Astrocyte (in vitro differentiated cells and primary cell): ENCODE results near the gene HOMEZ. TPM values are rescaled to one million over a fixed set of nuclear protein-coding genes. Genes with fewer than 3 reads are reported as not detected.

Experiments
- DNase-seq: peaks from one replicate; pipeline ENCODE4 v3.0.0-alpha.2; 2010; ENCODE audit warnings: low read depth
- FAIRE-seq: peaks from 2 replicates; lab custom pipeline; 2011; peaks lifted over from hg19 to GRCh38; lab: Jason Lieb, UNC
- H2AFZ ChIP-seq: 2 replicates; pipeline ENCODE4 v1.6.0; 2012; ENCODE audit warnings: low read depth, low read length, inconsistent platforms
- H3K27ac ChIP-seq: 2 replicates; pipeline ENCODE4 v1.5.1; 2011; ENCODE audit warnings: low read depth, low read length, inconsistent platforms
- H3K27me3 ChIP-seq: 2 replicates; pipeline ENCODE4 v1.6.0; 2011; ENCODE audit warnings: low read length, inconsistent platforms; ENCODE audit not compliant: insufficient read depth
- H3K36me3 ChIP-seq: 2 replicates; pipeline ENCODE4 v1.5.1; 2011; ENCODE audit warnings: low read length, inconsistent platforms; ENCODE audit not compliant: insufficient read depth
- H3K4me1 ChIP-seq: 2 replicates; pipeline ENCODE4 v1.5.1; 2011; ENCODE audit warnings: low read length, inconsistent platforms; ENCODE audit not compliant: insufficient read depth
- H3K4me2 ChIP-seq: 2 replicates; pipeline ENCODE4 v1.6.0; 2012; ENCODE audit warnings: low read length, inconsistent platforms
- H3K4me3 ChIP-seq: 2 replicates; pipeline ENCODE4 v1.5.1; 2011; ENCODE audit warnings: low read depth, mild to moderate bottlenecking, low read length, inconsistent platforms; ENCODE audit not compliant: insufficient read depth
- H3K79me2 ChIP-seq: 2 replicates; pipeline ENCODE4 v1.6.0; 2012; ENCODE audit warnings: mild to moderate bottlenecking, low read length, inconsistent platforms; ENCODE audit not compliant: insufficient read depth
- H3K9ac ChIP-seq: 2 replicates; pipeline ENCODE4 v1.6.0; 2012; ENCODE audit warnings: mild to moderate bottlenecking, low read length, inconsistent platforms
- H3K9me3 ChIP-seq: 2 replicates; pipeline ENCODE4 v1.5.1; 2012; ENCODE audit warnings: low read depth, mild to moderate bottlenecking, low read length, inconsistent platforms; ENCODE audit not compliant: insufficient read depth
- H4K20me1 ChIP-seq: 2 replicates; pipeline ENCODE4 v1.6.0; 2012; ENCODE audit warnings: low read length, inconsistent platforms; ENCODE audit not compliant: insufficient read depth
- H3K27ac Mint-ChIP-seq: one replicate; pipeline ENCODE4 v1.8.0; 2021; ENCODE audit warnings: mild to moderate bottlenecking, mixed read lengths; ENCODE audit not compliant: unreplicated experiment
- H3K27me3 Mint-ChIP-seq: one replicate; pipeline ENCODE4 v1.8.0; 2021; ENCODE audit warnings: low read depth, mixed read lengths; ENCODE audit not compliant: unreplicated experiment
- H3K36me3 Mint-ChIP-seq: one replicate; pipeline ENCODE4 v1.8.0; 2021; ENCODE audit warnings: low read depth, mixed read lengths; ENCODE audit not compliant: unreplicated experiment
- H3K4me1 Mint-ChIP-seq: one replicate; pipeline ENCODE4 v1.8.0; 2021; ENCODE audit warnings: low read depth, mixed read lengths; ENCODE audit not compliant: unreplicated experiment
- H3K4me3 Mint-ChIP-seq: one replicate; pipeline ENCODE4 v1.8.0; 2021; ENCODE audit warnings: mild to moderate bottlenecking, moderate library complexity, mixed read lengths; ENCODE audit not compliant: unreplicated experiment
- H3K9me3 Mint-ChIP-seq: one replicate; pipeline ENCODE4 v1.8.0; 2021; ENCODE audit warnings: mild to moderate bottlenecking, mixed read lengths; ENCODE audit not compliant: unreplicated experiment
- EZH2 ChIP-seq: IDR thresholded peaks from 2 replicates; pipeline ENCODE4 v1.6.1; 2012; ENCODE audit warnings: mild to moderate bottlenecking, low read length, inconsistent platforms; ENCODE audit not compliant: insufficient read depth
- total RNA-seq: library from RNA; stranded (reverse); gene quantifications from 2 replicates; pipeline ENCODE4 v1.2.1, GENCODE V29; 2021
- TF ChIP-seq, protein P1 (sequence below): IDR thresholded peaks from 2 replicates; pipeline ENCODE4 v1.5.1; 2011; ENCODE audit warnings: low read depth, mild to moderate bottlenecking, inconsistent platforms, low read length, moderate library complexity; ENCODE audit not compliant: insufficient read depth

Gene HOMEZ
- total RNA-seq, 1 donor from 2014 or later: 16.6 TPM

DNA sequence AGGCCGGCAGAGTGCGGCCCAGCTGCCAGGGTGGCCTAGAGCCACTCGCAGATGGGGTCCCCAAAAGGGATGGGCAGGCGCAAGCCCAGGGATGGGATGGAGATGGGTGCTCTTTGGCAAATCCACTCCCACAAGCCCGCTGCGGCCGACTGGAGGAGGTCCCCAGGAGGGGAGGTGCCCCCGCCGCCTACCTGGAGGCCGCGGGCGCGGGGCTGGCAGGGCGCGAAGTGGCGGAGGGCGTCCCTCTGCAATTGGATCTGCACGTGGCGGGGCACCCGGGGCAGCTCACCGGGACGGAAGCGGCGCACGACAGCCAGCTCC, 16.0 kb upstream of the HOMEZ start:
- Mint-ChIP-seq H3K27ac (no peak overlapping the region), H3K36me3 (peaks cover 3% of the 10 kb centered on the region), H3K27me3 (no peaks in the 10 kb centered on the region), H3K4me1 (peaks cover 21% of the 10 kb centered on the region), H3K4me3 (peak overlapping the region; percentile 82), H3K9me3 (no peaks in the 10 kb centered on the region)
- TF ChIP-seq EZH2: no peak
- TF ChIP-seq, protein P1, sequence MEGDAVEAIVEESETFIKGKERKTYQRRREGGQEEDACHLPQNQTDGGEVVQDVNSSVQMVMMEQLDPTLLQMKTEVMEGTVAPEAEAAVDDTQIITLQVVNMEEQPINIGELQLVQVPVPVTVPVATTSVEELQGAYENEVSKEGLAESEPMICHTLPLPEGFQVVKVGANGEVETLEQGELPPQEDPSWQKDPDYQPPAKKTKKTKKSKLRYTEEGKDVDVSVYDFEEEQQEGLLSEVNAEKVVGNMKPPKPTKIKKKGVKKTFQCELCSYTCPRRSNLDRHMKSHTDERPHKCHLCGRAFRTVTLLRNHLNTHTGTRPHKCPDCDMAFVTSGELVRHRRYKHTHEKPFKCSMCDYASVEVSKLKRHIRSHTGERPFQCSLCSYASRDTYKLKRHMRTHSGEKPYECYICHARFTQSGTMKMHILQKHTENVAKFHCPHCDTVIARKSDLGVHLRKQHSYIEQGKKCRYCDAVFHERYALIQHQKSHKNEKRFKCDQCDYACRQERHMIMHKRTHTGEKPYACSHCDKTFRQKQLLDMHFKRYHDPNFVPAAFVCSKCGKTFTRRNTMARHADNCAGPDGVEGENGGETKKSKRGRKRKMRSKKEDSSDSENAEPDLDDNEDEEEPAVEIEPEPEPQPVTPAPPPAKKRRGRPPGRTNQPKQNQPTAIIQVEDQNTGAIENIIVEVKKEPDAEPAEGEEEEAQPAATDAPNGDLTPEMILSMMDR: no peak
- H3K4me2 ChIP-seq: peak overlapping the region; percentile 96
- H3K27me3 ChIP-seq: no peaks in the 10 kb centered on the region
- no peaks in the 10 kb centered on the region for H4K20me1 ChIP-seq
- H3K4me1 ChIP-seq: peaks cover 15% of the 10 kb centered on the region
- FAIRE-seq (no peak), DNase-seq (no peak)
- H3K36me3 ChIP-seq: no peaks in the 10 kb centered on the region
- peaks cover 12% of the 10 kb centered on the region for H3K79me2 ChIP-seq
- H3K27ac ChIP-seq: peak overlapping the region; percentile 72
- H2AFZ ChIP-seq: peak overlapping the region; percentile 90
- H3K9me3 ChIP-seq: no peaks in the 10 kb centered on the region
- H3K4me3 ChIP-seq: peak overlapping the region; percentile 70
- peak overlapping the region; percentile 84 for H3K9ac ChIP-seq

DNA sequence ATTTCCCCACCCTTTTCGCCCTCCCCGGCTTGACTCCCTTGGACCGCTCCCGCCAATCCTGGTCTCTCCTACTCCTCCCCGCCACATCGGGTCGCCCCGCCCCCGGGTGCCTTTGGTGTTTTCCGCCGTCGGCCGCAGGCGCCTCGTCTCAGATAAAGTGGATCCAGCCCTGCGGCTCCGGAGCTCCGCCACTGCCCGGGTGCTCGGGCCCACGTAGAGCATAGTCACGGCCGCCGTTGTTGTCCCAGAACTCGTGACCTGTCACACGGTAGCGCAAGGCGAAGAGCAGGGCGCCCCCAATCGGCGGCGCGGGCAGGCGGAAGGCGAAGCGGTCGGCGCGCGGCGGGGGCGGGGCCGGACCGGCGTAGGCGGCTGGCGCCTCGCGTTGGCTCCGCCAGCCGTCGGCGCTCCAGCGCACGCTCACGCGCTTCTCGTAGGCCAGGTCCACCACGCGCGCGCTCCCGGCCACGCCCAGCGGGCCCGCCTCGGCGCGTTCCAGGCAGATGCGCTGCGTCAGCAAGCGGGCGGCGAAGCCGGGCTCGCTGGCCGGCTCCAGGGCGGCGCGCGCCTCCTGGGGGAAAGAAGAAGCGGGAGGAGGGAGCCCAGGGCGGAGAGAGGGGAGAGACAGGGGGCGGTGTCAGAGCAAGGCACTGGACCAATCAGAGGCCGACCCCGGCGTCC, 15.5 kb upstream of the HOMEZ start:
- peak; percentile 94 for DNase-seq
- no peaks in the 10 kb centered on the region for H3K36me3 ChIP-seq
- H3K27me3 Mint-ChIP-seq: peaks cover 2% of the 10 kb centered on the region
- H3K4me2 ChIP-seq: peak overlapping the region; percentile 96
- H3K4me1 Mint-ChIP-seq: peaks cover 21% of the 10 kb centered on the region
- no peaks in the 10 kb centered on the region for H3K9me3 ChIP-seq
- H3K27ac ChIP-seq: peak overlapping the region; percentile 98
- peak overlapping the region; percentile 86 for H3K4me3 Mint-ChIP-seq
- peaks cover 15% of the 10 kb centered on the region for H3K4me1 ChIP-seq
- peaks cover 6% of the 10 kb centered on the region for H3K36me3 Mint-ChIP-seq
- TF ChIP-seq, protein P1: no peak
- TF ChIP-seq EZH2: no peak
- no peaks in the 10 kb centered on the region for H3K27me3 ChIP-seq
- peak overlapping the region; percentile 92 for H3K9ac ChIP-seq
- H3K79me2 ChIP-seq: peaks cover 8% of the 10 kb centered on the region
- H2AFZ ChIP-seq: peak overlapping the region; percentile 90
- no peaks in the 10 kb centered on the region for H4K20me1 ChIP-seq
- H3K9me3 Mint-ChIP-seq: no peaks in the 10 kb centered on the region
- peak overlapping the region; percentile 81 for H3K27ac Mint-ChIP-seq
- FAIRE-seq: no peak
- peak overlapping the region; percentile 74 for H3K4me3 ChIP-seq

DNA sequence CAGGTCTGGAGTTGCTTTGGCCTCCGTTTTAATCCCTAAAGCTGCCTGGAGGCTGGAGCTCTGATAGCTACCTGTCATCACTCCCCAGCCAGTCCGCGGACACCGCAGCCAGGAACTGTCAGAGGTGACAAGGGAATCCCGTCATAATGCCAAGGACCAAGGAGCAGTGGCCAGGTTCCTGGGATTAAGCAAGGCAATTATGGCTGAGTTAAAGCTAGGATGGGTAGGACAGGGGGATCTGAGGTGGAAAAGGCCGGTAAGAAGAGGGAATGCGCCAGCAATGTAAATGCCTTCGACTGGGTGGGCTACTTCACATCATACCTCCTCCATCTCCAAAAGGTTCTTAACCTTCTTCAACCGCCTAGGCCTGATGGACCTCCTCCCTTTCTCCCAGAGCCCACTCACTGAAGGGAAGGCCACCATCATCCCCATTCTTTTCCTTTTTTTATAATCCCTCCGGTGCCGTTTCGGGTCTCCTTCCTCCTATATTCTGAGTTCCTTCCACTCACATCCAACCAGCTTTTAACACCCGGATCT, 14.8 kb upstream of the HOMEZ start:
- Histone ChIP-seq H3K4me1 (peaks cover 15% of the 10 kb centered on the region), H3K27me3 (no peaks in the 10 kb centered on the region), H3K9me3 (no peaks in the 10 kb centered on the region), H2AFZ (peak overlapping the region; percentile 75), H3K36me3 (no peaks in the 10 kb centered on the region), H4K20me1 (no peaks in the 10 kb centered on the region), H3K27ac (peak overlapping the region; percentile 98), H3K9ac (peak overlapping the region; percentile 92), H3K79me2 (peaks cover 5% of the 10 kb centered on the region), H3K4me3 (peak overlapping the region; percentile 74), H3K4me2 (peak overlapping the region; percentile 95)
- DNase-seq: no peak
- Mint-ChIP-seq H3K4me1 (peaks cover 19% of the 10 kb centered on the region), H3K36me3 (peaks cover 6% of the 10 kb centered on the region), H3K27ac (peak overlapping the region; percentile 69), H3K4me3 (peak overlapping the region; percentile 86), H3K27me3 (peaks cover 2% of the 10 kb centered on the region), H3K9me3 (no peaks in the 10 kb centered on the region)
- TF ChIP-seq, protein P1: no peak
- TF ChIP-seq EZH2: no peak
- no peak for FAIRE-seq
